H1 (cell line): ENCODE data around the gene ADRM1. TPM values are rescaled to one million over a fixed set of nuclear protein-coding genes. Genes with fewer than 3 reads are reported as not detected.
A peak's percentile ranks its signal among the peaks of the same experiment; 100 is the strongest.

Source experiments
- CHD1 ChIP-seq: IDR thresholded peaks from 2 replicates; pipeline ENCODE4 v1.6.1; 2012; ENCODE audit warnings: low read depth, low read length, improper control_type of control experiment
- EZH2 ChIP-seq: fragments of 200-600 bp; sonication (generic); IDR thresholded peaks from 2 replicates; pipeline ENCODE4 v1.7.1; 2012; ENCODE audit warnings: low read depth, mild to moderate bottlenecking, moderate library complexity, low read length, inconsistent platforms; ENCODE audit not compliant: severe bottlenecking
- JUND ChIP-seq: IDR thresholded peaks from 2 replicates; pipeline ENCODE4 v1.6.1; 2011; ENCODE audit warnings: mild to moderate bottlenecking, improper control_type of control experiment, low read length
- POLR2AphosphoS5 ChIP-seq: IDR thresholded peaks from 2 replicates; pipeline ENCODE4 v1.6.1; 2011; ENCODE audit warnings: low read depth, low read length
- POU5F1 ChIP-seq: IDR thresholded peaks from 2 replicates; pipeline ENCODE4 v1.6.1; 2011; ENCODE audit warnings: low read depth, mild to moderate bottlenecking, low read length, moderate library complexity
- SP2 ChIP-seq: IDR thresholded peaks from 2 replicates; pipeline ENCODE4 v1.6.1; 2012; ENCODE audit warnings: mild to moderate bottlenecking, low read length, inconsistent platforms
- polyA plus RNA-seq, 7 experiments: library from polyadenylated mRNA; depleted of rRNA in 3 of 7; stranded (reverse) in 5 of 7; unstranded in 2 of 7; fragments of >200 nt in 5 of 7; fragments of 200-250 nt in 2 of 7; gene quantifications; 1 replicate in 5 of 7; 2 replicates in 1 of 7; 4 replicates in 1 of 7; pipeline versions ENCODE4 v1.2.1 to v1.2.3, GENCODE V29; 2011 to 2013; ENCODE audit warnings: missing spikeins in 2 of 7, mixed read lengths in 2 of 7
- total RNA-seq: library from RNA; stranded (reverse); fragmentation: NEBNext Ultra II Directional; extraction: Animal tissue kit (Norgen Biotek cat#: 25700); gene quantifications from 2 replicates; pipeline ENCODE4 v1.2.1, GENCODE V29; 2021
- TF ChIP-seq, protein P1 (sequence below): fragments of 300-600 bp; sonication (generic); IDR thresholded peaks from 2 replicates; pipeline ENCODE4 v1.7.1; 2012; ENCODE audit warnings: low read length, moderate library complexity, mild to moderate bottlenecking, inconsistent platforms; ENCODE audit not compliant: insufficient replicate concordance

The ADRM1 gene
- total and polyA plus RNA-seq, 2 of the 8 experiments (the other 6 are each of a cell fraction or from before 2014, with no cell fraction given), result 126 to 214 TPM

DNA sequence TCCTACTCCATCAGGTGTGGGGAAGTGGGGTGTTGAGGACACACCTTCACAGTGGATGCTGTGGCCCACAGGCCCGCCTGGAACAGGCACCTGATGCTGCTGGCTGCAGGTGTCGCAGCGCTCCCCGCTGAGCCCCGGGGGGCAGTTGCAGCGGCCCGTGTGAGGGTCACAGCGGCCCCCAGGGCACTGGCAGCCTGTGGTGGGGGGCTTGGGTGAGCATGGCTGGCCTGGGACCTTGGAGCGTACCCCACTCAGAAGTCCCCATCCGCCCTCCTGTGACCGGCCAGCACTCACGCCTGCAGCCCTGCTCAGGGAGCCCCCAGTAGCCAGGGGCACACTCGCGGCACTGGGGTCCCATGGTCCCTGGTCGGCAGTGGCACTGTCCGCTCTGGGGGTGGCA, 19.2 kb downstream of the ADRM1 start (continued):
- TF ChIP-seq, protein P1, sequence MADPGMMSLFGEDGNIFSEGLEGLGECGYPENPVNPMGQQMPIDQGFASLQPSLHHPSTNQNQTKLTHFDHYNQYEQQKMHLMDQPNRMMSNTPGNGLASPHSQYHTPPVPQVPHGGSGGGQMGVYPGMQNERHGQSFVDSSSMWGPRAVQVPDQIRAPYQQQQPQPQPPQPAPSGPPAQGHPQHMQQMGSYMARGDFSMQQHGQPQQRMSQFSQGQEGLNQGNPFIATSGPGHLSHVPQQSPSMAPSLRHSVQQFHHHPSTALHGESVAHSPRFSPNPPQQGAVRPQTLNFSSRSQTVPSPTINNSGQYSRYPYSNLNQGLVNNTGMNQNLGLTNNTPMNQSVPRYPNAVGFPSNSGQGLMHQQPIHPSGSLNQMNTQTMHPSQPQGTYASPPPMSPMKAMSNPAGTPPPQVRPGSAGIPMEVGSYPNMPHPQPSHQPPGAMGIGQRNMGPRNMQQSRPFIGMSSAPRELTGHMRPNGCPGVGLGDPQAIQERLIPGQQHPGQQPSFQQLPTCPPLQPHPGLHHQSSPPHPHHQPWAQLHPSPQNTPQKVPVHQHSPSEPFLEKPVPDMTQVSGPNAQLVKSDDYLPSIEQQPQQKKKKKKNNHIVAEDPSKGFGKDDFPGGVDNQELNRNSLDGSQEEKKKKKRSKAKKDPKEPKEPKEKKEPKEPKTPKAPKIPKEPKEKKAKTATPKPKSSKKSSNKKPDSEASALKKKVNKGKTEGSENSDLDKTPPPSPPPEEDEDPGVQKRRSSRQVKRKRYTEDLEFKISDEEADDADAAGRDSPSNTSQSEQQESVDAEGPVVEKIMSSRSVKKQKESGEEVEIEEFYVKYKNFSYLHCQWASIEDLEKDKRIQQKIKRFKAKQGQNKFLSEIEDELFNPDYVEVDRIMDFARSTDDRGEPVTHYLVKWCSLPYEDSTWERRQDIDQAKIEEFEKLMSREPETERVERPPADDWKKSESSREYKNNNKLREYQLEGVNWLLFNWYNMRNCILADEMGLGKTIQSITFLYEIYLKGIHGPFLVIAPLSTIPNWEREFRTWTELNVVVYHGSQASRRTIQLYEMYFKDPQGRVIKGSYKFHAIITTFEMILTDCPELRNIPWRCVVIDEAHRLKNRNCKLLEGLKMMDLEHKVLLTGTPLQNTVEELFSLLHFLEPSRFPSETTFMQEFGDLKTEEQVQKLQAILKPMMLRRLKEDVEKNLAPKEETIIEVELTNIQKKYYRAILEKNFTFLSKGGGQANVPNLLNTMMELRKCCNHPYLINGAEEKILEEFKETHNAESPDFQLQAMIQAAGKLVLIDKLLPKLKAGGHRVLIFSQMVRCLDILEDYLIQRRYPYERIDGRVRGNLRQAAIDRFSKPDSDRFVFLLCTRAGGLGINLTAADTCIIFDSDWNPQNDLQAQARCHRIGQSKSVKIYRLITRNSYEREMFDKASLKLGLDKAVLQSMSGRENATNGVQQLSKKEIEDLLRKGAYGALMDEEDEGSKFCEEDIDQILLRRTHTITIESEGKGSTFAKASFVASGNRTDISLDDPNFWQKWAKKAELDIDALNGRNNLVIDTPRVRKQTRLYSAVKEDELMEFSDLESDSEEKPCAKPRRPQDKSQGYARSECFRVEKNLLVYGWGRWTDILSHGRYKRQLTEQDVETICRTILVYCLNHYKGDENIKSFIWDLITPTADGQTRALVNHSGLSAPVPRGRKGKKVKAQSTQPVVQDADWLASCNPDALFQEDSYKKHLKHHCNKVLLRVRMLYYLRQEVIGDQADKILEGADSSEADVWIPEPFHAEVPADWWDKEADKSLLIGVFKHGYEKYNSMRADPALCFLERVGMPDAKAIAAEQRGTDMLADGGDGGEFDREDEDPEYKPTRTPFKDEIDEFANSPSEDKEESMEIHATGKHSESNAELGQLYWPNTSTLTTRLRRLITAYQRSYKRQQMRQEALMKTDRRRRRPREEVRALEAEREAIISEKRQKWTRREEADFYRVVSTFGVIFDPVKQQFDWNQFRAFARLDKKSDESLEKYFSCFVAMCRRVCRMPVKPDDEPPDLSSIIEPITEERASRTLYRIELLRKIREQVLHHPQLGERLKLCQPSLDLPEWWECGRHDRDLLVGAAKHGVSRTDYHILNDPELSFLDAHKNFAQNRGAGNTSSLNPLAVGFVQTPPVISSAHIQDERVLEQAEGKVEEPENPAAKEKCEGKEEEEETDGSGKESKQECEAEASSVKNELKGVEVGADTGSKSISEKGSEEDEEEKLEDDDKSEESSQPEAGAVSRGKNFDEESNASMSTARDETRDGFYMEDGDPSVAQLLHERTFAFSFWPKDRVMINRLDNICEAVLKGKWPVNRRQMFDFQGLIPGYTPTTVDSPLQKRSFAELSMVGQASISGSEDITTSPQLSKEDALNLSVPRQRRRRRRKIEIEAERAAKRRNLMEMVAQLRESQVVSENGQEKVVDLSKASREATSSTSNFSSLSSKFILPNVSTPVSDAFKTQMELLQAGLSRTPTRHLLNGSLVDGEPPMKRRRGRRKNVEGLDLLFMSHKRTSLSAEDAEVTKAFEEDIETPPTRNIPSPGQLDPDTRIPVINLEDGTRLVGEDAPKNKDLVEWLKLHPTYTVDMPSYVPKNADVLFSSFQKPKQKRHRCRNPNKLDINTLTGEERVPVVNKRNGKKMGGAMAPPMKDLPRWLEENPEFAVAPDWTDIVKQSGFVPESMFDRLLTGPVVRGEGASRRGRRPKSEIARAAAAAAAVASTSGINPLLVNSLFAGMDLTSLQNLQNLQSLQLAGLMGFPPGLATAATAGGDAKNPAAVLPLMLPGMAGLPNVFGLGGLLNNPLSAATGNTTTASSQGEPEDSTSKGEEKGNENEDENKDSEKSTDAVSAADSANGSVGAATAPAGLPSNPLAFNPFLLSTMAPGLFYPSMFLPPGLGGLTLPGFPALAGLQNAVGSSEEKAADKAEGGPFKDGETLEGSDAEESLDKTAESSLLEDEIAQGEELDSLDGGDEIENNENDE, result no peak
- TF ChIP-seq POU5F1, result no peak
- TF ChIP-seq SP2, result no peak
- TF ChIP-seq CHD1, result no peak
- TF ChIP-seq EZH2, result no peak
- no peak for TF ChIP-seq JUND
- TF ChIP-seq POLR2AphosphoS5, result 0 out of 2 replicates have a peak, but pooled peaks have one; percentile 11
